AG09319 (cell line): ENCODE data around the gene LRRC4C.

ENCODE experiments used
- DNase-seq: peaks from one replicate; pipeline ENCODE4 v3.0.0-alpha.2; 2010; ENCODE audit warnings: low read depth; ENCODE audit errors: extremely low read depth
- CTCF ChIP-seq: IDR thresholded peaks from 2 replicates; pipeline ENCODE4 v1.5.1; 2011; ENCODE audit warnings: low read depth, mild to moderate bottlenecking, inconsistent platforms, low read length, moderate library complexity

Gene LRRC4C

GRCh38 chr11:40268551-40268950 is 1190.9 kb downstream of the LRRC4C start:
- no peak for DNase-seq
- TF ChIP-seq CTCF: no peak

GRCh38 chr11:40255457-40255856 is 1204.0 kb downstream of the LRRC4C start:
- DNase-seq: no peak
- no peak for TF ChIP-seq CTCF

- DNase-seq: no peak
Measured at GRCh38 chr11:40253166-40253565, 1206.3 kb downstream of the LRRC4C start.

GRCh38 chr11:40252236-40252635 is 1207.2 kb downstream of the LRRC4C start:
- no peak for TF ChIP-seq CTCF
- DNase-seq: no peak

More at GRCh38 chr11:40253166-40253565, 1206.3 kb downstream of the LRRC4C start:
- TF ChIP-seq CTCF: no peak

- DNase-seq: no peak
- TF ChIP-seq CTCF: no peak
Measured at GRCh38 chr11:40246983-40247382, 1212.5 kb downstream of the LRRC4C start.

GRCh38 chr11:40241524-40242051 is 1217.9 kb downstream of the LRRC4C start:
- no peak for DNase-seq
- TF ChIP-seq CTCF: no peak

- no peak for TF ChIP-seq CTCF
- no peak for DNase-seq
Measured at GRCh38 chr11:40240284-40240683, 1219.2 kb downstream of the LRRC4C start.
